Camera-type eye (tissue), 1 donor: ENCODE measurements around the gene TRIM38. TPM values are rescaled to one million over a fixed set of nuclear protein-coding genes. Genes with fewer than 3 reads are reported as not detected.

Experiments used
- total RNA-seq: library from RNA; depleted of rRNA; stranded (reverse); fragments of >200 nt; gene quantifications from one replicate; pipeline ENCODE4 v1.2.3, GENCODE V29; 2014

The TRIM38 gene, protein sequence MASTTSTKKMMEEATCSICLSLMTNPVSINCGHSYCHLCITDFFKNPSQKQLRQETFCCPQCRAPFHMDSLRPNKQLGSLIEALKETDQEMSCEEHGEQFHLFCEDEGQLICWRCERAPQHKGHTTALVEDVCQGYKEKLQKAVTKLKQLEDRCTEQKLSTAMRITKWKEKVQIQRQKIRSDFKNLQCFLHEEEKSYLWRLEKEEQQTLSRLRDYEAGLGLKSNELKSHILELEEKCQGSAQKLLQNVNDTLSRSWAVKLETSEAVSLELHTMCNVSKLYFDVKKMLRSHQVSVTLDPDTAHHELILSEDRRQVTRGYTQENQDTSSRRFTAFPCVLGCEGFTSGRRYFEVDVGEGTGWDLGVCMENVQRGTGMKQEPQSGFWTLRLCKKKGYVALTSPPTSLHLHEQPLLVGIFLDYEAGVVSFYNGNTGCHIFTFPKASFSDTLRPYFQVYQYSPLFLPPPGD
- 5.3 TPM for total RNA-seq

DNA sequence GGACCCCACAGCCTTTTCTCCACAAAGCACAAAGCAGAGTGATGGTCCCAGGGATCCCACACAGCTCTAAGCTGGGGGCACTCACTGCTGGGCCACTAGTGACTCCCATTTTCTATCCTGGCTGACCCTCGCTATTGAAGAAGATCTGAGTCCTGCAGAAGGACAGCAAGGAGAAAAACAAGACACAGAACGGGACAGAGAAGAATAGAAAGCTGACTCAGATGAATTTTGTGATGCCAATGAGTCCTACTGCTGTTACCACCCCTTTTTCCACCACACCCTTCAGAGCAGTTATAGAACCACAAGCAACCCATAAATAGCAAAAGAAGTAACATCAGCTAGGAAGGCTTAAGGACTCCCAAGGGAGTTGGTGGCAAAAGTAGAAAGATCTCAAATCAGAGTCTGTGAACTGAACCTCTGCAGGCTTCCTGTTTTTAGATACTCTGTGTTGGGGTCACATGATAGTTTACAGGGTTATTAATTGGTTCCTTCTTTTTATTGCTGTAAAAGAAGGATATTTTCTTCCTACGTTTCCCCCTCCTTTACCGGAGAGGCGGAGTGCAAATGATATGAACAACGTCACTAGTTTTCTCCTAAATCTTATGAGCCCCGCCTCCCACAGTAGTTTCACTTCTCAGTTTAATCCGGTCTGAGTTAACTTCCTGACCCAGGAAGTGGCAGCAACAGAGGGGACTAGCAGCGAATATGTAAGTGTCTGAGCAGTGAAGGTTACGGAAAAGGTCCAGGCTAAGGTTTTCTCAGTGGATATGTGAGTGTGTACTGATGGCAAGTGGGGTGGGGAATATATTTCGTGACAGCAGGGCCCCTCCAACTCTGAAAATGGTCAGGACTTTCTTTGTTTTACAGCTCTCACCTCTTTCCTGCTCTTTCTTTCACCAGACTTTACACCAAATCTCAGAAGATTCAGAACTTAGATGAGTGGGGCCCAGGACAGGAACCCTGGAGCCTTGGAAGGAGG is at the start of gene TRIM38:
Gene TRIM38 (plus strand): TSS at position 654 of the 979 bp plus-strand sequence. CDS start 3,721 bp downstream, outside the sequence.

DNA sequence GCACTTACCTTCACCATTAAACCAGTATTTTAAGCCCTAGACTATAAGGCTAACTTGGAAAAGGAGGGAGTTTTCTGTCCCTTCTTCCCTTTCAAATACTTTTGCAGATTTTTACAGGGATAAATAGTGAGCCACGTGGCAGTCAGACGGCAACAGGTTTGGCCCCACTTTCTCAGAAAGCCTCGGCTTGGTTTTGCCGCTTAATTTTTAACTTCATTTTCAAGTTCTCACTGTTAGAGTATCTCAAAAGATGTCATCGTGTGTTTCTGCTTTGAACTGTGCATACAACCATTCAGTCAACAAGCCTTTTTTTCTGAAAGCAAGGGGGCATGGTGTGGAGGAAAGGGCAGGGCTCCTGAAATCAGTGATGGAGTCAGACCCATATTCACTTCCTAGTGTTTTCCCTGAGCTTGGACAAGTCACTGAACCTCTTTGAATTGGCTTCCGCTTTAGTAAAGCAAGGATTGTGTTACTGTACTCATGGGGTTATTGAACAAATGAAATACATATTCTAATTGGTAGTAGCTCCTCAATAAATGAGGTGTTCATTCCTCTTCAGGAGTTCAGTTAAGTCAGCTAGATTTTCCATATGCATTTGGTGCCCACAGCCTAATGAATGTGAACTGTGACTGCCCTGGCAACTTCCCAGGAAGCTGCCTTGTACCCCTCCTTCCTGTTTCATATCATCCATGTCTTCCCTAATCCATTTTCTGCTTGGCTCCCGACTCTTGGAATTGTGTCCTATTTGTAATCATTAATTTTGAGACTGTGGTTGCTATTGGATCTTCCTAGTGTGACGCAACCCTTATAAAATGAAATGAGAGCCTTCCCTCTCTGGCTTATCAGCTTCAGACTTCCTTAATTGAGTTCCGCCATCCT is 31.8 kb upstream of the TRIM38 start, which contains the start of gene SLC17A2:
Gene SLC17A2 (minus strand): TSS at position 160 of the 879 bp plus-strand sequence. CDS start 4,895 bp downstream, outside the sequence.

Other genes with a start within 250 kb of the TRIM38 start
- gene SLC17A4, start 208.1 kb upstream of the TRIM38 start, total RNA-seq = not detected
- gene SLC17A1, start 130.8 kb upstream of the TRIM38 start, total RNA-seq = not detected
- gene SLC17A3, start 88.6 kb upstream of the TRIM38 start, total RNA-seq = not detected
- not detected for gene SLC17A2, start 32.1 kb upstream of the TRIM38 start, total RNA-seq
- 5.2 TPM for gene HFE, start 124.6 kb downstream of the TRIM38 start, total RNA-seq